ENCODE measurements around the gene UBE2V1. TPM values are rescaled to one million over a fixed set of nuclear protein-coding genes. Genes with fewer than 3 reads are reported as not detected.
"Not testable (repeated sequence)": the region's sequence is repeated elsewhere in the genome, so short reads cannot be mapped to it uniquely, and the experiment has no call there.

Gene UBE2V1
- 33.4 TPM for total RNA-seq

- DNase-seq (ENCODE audit: low read depth in 2 of 3, low spot score in 2 of 3): peak; percentile 83 to 95 (median 93)
These were observed at the start of gene UBE2V1 for GRCh38 chr20:50112512-50113419. Gene UBE2V1, minus strand, starts transcription at chr20:50113150. Its CDS starts 22 bp downstream, at chr20:50113128.

DNA sequence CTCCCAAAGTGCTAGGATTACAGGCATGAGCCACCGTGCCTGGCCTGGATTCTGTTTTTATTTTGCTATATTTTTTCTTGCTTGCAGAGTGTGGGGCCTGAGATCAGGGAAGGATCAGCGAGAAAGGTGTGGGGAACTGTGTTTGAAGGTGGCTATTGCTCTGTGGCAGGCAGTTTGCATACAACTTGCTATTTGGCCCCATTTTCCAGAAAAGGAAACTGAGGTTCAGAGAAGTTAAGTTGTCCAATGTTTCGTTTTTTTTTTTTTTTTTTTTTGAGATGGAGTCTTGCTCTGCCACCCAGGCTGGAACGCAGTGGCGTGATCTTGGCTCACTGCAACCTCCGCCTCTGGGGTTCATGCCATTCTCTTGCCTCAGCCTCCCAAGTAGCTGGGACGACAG is 48.5 kb upstream of the UBE2V1 start:
- DNase-seq (ENCODE audit: low read depth in 2 of 3, low spot score in 2 of 3): not testable (repeated sequence)

DNA sequence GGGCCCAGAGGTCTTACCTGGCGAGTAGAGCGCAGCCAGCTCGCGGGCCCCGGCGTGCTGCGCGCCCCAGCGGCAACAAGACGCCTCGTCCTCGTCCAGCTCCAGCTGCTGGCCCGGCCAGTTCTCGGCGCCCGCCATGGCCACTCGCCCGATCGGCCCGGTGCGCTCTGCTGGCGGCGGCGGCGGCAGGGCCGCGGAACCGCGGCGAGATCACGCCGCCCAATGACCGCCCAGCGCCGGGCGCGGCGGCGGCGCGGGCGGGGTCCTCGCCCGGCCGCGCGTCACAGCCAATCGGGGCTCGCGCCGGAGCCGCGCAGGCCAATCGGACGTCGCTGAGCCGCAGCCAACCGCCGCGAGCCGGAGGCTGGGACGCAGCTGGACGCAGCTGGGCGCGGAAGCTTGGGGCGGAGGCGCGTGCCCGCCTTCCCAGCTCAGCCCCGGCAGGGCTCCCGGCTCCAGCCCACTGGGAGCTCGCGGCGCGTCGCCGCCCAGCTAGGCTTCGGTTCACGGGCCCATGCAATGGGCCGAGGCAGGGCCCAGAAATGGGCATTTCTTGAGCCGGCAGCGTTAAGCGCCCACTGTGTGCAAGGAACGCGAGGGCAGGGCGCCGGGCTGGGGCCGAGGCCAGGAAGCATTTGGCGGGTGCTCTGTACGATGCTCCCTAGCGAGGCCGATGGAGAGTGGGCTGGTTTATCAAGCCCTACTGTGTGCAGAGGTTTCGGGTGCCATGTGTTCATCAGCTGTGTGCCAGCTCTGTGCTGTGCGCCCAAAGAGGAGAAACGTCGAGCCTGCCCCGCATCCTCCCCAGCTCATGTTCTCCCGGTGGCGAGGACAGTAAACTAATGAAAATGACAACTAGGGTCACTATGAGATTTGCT is 40.8 kb upstream of the UBE2V1 start, which contains the start of gene PEDS1:
TSS of gene PEDS1 (minus strand) at position 224 of the 878 bp plus-strand sequence. CDS start at position 138, 86 bp downstream.
- peak; percentile 70 to 86 (median 85) for DNase-seq (ENCODE audit: low read depth in 2 of 3, low spot score in 2 of 3)

DNA sequence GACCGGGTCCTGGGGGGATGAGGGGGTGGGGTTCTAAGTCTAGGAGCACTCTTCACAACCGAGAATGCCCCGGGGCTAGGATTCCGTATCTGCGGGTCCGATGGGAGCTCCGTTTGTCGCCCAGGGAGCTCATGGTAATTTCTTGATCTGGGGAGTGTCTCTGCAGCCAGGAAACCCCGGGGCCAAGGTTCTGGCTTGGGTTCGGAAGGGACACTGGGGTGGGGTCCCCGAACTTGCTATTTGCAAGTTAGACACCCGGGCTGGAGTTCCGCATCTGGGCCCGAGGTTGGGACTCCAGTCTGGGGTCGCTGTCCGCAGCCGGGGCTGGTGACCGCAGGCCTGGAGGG is 40.2 kb upstream of the UBE2V1 start:
- DNase-seq (ENCODE audit: low read depth in 2 of 3, low spot score in 2 of 3): peak in 1 of 3 donors; percentile 10

- DNase-seq (ENCODE audit: low read depth in 2 of 3, low spot score in 2 of 3): no peak
These were observed 39.6 kb upstream of the UBE2V1 start for GRCh38 chr20:50152394-50153152.

DNA sequence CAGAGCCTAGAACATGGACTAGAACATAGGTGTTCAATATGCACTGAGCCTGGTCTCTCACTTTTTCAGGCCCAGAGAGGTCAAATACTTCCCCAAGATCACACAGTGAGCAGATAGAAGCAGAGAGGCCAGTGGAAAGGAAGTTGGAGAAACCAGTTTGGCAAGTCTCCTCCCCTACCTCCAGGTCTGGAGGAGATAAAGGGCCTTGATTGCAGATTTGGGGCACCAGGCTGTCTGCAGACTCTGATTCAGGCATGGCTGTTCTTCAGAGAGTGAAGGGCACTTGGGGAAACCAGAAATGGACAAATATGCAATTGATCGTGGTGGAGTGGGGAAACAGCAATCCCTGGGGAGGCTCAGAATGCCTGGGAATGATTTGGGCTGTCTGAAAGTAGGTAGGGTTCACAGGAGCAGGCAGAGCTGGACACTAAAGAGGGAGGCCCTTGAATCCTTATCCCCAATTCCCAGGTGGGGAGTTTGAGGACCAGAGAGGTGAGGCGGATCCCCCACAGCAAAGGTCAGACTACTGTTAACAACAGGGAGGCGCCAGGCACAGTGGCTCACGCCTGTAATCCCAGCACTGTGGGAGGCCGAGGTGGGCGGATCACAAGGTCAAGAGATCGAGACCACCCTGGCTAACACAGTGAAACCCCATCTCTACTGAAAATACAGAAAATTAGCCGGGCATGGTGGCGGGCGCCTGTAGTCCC is 38.2 kb upstream of the UBE2V1 start:
- DNase-seq (ENCODE audit: low read depth in 2 of 3, low spot score in 2 of 3): no peak

DNA sequence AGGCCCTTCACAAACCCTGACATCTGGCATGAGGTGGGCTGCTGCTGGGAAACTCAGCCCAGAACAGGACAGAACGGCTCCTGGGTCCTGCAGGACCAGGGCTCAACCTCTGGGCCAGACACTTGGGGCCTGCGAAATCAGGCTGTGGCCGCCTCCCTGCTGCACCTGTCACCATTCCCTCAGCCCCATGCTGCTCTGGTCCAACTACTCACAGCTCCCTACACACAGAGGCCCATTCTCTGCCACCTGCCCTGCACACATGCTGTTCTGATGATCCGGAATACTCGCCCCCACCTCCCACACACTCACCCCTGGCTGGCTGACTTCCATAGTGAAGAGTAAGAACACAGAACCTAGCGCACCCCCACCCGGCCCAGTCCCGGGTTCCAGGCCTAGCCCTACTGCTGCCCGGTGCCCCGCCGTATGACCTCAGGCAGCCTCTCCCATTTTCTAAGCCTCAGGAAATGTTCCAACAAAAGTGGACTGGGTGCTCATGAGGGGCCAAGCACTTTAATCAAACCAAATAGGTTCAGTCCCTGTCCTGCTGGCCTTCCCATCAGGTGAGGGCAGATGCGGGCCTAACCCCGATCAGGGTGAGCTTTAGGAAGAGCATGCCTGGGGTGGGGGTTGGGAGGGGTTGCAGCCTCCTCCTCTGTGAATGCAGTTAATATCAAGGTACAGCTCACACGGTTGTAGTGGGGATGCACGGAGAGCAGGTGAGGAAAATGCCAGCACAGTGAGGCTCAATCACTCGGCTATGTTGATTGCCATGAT is 36.7 kb upstream of the UBE2V1 start:
- no peak for DNase-seq (ENCODE audit: low read depth in 2 of 3, low spot score in 2 of 3)

DNA sequence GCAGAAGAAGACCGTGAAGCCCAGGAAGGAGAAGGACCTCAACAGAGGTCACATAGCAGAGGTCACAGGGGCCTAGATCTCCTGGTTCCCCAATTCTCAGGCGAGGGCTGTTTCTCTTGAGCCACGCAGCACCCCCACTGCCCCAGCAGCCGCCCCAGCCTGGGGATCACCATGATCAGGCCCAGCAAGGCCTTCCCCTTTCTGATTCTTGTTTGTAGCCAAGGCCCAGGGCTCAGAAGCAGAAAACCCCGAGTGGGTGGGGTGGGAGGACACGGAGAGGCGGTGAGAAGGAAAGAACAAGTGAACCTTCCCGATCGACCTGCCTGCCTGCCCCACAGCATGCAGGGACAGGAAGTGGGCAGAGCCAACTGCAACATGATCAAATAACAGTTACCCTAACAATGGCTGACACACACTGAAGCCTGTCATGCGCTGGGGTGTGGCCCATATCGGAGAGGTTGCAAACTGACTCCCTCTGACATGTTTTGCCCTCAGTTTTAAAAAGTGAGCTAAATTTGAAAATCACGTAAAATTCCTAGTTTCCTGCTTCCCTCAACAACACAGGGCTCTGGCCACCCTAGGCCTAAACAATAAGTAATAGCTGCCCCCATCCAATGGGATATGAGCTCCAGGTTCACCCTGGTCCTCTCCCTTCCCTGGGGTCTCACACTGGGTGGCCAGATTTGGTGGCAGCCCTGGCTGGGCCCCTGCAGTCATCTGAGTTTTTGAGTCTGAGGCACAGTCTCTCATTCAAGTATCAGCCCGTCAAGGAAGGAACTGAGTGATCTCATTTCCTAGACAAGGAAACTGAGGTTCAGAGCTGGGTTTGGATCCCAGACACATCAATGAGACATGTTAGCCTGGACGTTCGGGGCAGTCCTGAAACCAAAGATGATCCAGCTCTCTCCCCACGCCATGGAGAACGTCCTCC is 34.0 kb upstream of the UBE2V1 start:
- DNase-seq (ENCODE audit: low read depth in 2 of 3, low spot score in 2 of 3): peak; percentile 62 to 87 (median 84)

GRCh38 chr20:50146214-50146613 is 33.3 kb upstream of the UBE2V1 start:
- DNase-seq (ENCODE audit: low read depth in 2 of 3, low spot score in 2 of 3): no peak

GRCh38 chr20:50145566-50145965 is 32.6 kb upstream of the UBE2V1 start:
- DNase-seq (ENCODE audit: low read depth in 2 of 3, low spot score in 2 of 3): no peak

DNA sequence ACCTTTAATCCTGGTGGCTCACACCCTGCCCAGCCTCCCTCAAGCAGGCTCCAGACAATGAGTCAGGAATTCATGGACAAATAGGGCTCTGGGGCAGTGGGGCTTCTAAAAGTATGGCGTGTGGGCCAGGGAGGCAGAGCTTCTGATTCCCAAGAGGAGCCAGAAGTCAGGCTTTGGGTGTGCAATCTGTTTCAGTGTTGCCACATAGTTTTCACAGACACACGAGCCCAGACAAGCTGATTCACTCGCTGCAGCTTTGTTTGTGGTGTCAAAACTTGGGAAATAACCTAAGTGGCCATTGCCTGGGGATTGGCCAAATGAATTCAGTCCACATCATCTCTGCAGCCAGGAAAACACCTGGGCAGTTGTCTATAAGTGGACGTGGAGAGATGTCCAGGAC is 31.4 kb upstream of the UBE2V1 start:
- DNase-seq (ENCODE audit: low read depth in 2 of 3, low spot score in 2 of 3): no peak

GRCh38 chr20:50142812-50143211 is 29.9 kb upstream of the UBE2V1 start:
- DNase-seq (ENCODE audit: low read depth in 2 of 3, low spot score in 2 of 3): no peak

GRCh38 chr20:50141811-50142561 is 29.0 kb upstream of the UBE2V1 start:
- no peak for DNase-seq (ENCODE audit: low read depth in 2 of 3, low spot score in 2 of 3)

DNA sequence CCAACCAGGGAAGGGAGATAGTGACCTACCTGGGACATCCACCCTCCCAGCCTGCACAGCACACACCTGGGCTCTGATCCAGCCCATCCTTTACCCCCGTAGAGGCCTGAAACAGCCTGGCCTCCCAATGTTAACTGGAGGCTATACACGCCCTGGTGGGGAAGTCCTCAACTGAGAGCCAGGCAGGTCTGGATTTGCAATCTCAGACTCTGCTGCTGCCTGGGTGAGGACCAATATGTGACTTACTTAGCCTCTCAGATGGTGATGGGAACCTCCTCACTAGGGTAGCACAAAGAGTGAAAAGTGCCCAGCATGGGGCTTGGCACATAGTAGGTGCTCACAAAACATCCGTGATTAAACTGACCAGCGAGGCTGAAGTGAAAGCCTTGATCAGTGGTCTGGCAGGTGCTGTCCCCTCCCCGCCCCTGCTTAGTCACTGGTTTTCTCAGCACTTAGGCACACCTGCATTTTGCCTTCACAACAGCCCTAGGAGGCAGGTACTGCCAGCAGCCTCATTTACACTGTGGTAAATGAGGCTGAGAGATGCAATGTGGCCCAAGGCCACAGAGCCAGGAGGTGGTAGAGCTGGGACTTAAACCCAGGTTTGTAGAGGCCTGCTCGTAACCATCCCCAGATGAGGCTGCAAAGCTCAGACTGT is 28.2 kb upstream of the UBE2V1 start:
- DNase-seq (ENCODE audit: low read depth in 2 of 3, low spot score in 2 of 3): no peak

DNA sequence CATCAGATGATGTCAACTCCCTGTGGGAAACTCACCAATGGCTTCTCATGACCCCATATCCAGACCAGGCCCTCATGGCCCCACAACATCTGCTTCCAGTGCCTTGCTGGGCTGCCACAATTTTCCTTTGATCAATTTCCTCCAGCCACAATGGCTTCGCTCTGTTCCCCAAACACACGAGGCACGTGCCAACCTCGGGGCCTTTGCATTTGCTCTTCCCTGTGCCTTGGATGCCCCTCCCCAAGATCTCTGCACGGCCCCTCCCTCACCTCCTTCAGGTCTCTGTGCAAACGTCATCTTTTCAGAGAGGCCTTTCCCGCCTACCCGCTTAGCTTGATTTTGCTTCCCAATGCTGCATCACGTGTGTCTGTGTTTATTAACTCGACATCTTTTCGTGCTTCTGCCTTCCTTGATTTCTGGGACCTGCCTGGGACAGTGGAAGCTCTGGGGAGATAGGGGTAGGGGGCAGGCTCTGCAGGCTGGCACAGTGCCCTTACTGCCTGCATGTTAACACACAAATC is 27.4 kb upstream of the UBE2V1 start:
- DNase-seq (ENCODE audit: low read depth in 2 of 3, low spot score in 2 of 3): no peak

DNA sequence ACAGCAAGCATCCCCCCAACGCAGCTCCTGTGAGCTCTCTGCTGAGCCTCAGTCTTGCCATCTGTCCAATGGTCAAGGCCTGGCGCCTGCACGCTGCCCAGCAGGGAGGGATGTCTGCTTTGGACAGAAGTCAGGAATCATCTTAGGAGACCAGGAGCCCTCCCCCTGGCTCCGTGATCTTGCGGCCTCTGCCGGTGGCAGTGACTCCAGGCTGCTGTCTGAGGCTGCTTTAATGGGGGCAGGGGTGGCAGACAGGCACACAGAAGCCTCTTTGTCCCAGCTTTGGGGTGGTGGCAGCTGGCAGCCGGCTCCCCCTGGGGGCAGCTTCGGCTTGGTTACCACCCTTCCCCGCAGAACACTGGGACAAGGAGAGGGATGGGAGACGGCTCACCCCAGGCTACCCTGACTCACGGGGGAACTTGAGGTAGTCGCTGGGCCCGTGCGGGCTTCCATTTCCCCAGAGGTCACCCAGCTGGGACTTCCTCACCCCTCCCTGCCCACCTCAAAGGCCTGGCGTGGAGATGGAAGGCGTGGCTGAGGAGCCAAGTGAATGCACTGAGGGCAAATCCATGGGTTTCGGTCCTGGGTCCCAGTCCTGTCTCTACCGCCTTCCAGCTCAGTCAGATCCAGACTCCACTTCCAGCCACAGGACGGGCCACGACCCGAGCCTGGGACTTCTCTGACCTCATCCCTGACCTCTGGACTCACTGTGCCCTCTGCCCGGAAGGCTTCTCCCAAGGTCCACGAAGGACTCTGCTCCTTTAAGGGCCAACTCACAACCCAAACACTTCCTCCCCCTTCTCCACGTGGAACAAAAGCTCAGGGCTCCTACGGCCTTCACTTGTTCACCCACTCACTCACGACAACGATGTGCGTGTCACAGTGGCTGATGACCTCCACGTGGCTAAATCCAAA is 25.8 kb upstream of the UBE2V1 start:
- no peak for DNase-seq (ENCODE audit: low read depth in 2 of 3, low spot score in 2 of 3)

Measured in hematopoietic multipotent progenitor cell (in vitro differentiated cells).